HTR-8/SVneo (cell line): ENCODE data around the gene CCHCR1.

Experiments used
- DNase-seq: peaks from one replicate; pipeline ENCODE4 v3.0.0; 2011; ENCODE audit warnings: low spot score, mixed read lengths; ENCODE audit not compliant: insufficient read length
- FAIRE-seq: peaks from 2 replicates; lab custom pipeline; 2011; peaks lifted over from hg19 to GRCh38; lab: Jason Lieb, UNC

Gene CCHCR1

DNA sequence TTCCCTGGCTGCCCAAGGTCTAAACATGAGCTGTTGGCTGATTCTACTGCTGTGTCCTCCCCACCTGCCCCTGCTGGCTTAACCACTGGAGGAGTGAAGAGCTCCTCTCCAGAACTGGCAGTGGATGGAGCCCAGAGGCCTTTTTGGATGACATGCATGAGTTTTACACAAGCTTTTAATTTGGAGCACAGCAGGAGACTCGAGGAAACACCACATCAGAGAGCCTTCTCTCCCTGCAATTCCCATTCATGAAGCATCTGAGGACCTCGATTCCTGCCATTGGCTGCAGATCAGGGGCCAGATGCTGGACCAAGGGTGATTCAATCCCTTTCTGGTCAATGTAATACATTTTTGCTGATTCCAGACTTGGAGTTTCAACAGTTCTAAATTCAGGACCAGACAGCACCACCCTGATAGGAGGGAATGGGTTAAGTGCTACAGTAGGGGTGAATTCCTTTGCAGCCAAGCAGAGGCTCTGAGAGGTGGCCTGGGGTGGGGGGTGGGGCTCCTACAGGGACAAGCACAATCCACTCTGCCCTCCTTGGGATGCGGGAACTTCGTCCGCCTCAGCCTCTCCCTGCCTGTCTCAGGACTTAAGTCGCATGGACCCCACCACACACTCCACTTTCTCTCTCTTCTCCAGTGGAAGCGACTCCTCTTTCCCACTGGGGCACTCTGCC lies 43.6 kb downstream of the CCHCR1 start:
- DNase-seq (peak; percentile 32), FAIRE-seq (no peak)

DNA sequence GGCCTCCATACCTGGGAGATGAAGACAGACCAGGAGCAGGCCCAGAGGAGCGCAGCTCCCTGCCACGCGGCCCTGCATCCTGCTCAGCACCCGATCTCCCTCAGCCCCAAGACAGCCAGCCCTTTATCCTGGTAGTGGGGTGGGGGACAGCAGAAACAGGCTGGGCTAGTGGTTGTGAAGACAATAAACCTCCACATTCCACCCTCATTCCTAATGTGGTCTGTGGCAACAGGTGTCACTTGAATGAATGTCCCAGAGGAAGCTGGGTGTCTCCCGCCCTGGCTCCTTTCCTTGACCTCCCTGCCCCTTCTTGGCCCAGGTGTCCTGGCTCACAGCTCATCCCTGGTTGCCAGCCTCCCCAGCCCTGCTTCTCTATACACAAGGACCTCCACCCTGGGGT lies 45.1 kb downstream of the CCHCR1 start, which contains the start of gene C6orf15:
Gene C6orf15, minus strand, starts transcription at position 98 of the 400 bp plus-strand sequence. Its CDS starts 20 bp downstream, at position 78.
- DNase-seq (no peak), FAIRE-seq (no peak)

DNA sequence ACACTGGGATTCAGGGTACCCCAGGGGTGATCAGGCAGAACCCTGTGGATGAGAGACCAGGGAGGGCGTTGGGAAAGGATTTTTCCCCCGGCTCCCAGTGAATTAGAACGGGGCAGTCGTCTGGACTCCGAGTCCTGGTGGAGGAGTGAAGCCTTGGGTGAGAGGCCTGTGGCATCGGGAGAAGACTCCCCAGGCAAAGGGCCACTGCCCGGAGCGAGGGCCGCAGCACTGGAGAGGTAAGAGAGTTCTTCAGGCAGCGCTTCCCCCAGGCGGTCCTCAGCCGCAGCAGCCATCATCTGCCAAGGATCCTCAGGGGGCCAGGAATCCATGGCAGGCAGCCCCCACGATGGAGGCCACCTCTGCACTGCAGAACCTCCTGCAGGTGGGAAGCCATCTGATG lies 45.9 kb downstream of the CCHCR1 start:
- no peak for FAIRE-seq

DNA sequence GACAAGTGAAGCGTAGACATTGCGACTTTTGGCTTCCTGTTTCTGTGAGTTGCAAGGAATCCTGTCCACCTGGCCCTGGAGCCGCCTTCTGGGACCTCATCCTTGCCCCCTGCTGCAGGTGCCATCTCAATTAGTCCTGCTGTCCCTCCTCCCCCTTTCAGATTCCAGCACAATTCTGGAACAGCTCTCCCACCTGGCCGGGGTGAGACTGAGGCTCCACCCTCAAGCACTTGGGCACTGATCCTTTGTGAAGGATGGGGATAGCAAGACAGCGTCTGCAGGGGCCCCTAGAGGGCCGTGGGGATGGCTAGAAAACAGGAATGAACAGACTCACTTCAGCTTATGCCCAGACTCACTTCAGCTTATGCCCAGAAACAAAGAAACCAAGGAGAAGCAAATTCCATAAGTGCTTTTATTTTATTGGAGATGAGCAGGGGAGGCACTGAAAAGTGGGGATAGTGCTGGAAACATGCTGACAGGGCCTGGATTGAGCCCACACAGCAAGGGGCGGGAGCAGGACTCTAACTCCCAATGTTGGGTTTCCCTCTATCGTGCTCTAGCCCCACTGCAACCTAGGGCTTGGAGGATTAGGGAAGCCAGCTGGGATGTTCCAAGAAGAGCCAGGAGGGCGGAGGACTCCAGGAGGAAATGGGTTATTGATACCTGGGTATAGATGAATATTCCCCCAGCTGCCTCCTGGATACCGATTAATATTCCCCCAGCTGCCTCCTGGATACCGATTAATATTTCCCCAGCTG lies 46.6 kb downstream of the CCHCR1 start:
- DNase-seq (no peak), FAIRE-seq (no peak)

More for the DNA sequence above, 45.9 kb downstream of the CCHCR1 start:
- no peak for DNase-seq

DNA sequence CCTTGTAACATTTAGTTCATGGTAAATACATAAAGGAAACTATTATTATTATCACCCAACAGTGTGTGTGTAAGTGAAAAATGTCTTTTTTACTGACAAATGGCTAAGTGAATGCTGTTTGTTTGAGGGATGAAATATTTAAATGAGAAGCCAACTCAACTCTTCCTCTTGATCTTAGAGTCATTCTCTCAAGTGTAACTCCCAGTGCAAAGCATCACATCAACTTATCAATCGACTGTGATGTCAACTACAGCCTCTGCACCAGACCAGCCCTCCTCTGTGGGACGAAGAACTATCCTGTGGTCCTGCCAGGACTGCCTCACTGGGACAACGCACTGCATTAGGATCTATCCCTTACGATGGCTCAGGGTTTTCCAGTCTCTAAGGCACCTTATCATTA lies 50.5 kb downstream of the CCHCR1 start:
- no peak for DNase-seq
- FAIRE-seq: no peak

DNA sequence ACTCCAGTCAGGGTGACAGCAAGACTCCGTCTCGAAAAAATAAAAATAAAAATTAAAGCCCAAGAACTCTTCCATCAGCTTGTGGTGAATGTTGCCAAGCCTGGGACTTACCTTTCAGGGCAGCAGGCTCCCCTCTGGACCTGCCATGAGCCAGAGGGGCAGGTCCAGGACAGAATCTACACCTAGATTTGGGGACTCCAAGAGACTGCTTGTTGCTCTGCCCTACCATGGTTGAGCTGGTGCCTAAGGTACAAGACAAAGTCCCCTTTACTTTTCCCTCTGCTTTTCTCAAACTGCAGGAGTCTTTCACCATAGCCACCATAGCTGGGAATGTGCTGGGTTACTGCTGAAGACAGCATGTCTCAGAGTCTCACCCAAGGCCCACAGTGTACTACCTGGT lies 54.5 kb downstream of the CCHCR1 start:
- no peak for DNase-seq
- no peak for FAIRE-seq

DNA sequence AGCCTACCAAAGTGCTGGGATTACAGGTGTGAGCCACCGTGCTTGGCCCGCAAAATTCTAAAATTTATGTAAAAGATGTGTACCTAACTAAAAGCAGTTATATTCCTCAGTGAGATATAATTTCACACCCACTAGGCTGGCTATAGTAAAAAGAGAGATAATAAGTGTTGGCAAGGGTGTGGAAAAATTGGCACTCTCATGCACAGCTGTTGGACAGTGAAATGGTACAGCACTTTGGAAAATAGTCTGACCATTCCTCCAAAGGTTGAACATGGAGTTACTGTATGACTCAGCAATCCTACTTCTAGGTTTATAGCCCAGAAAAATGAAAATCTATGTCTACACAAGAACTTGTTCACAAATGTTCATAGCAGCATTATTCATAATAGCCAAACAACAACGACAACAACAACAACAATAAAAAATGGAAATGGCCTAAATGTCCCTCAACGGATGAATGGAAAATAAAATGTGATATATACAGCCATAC lies 59.1 kb downstream of the CCHCR1 start:
- no peak for FAIRE-seq
- DNase-seq: no peak

DNA sequence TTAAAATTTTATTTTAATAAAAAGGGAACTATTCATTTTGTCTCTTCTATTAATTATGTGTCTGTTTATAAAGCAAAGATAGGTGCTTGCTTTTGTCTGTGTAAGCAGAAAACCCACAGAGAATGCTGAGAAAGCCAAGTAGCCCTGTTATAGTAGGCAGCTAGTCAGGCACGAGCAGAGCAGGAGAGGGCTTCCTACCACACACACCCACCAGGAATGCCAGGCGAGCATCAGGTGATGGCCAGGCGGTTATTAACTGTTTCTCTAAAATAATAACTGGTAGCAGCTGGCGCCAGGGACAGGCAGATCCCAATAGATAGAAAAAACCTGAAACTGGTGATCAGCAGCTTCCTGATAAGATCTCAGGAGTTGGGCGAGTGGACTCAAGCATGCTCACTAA lies 60.9 kb downstream of the CCHCR1 start:
- FAIRE-seq (no peak), DNase-seq (no peak)

DNA sequence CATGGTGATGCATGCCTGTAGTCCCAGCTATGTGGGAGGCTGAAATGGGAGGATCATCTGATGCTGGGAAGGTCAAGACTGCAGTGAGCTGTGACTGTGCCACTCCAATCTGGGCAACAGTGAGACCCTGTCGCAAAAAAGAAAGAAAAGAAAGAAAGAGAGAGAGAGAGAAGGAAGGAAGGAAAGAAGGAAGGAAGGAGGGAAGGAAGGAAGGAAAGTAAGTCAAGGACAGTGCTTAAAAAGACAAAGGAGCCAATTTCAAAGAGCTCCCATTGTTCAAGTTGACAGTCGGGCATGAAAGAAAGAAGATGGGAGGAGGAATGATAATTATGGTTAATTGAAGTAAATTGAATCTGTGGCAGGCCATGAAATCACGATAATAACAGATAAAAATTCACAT lies 61.4 kb downstream of the CCHCR1 start:
- no peak for DNase-seq
- no peak for FAIRE-seq

DNA sequence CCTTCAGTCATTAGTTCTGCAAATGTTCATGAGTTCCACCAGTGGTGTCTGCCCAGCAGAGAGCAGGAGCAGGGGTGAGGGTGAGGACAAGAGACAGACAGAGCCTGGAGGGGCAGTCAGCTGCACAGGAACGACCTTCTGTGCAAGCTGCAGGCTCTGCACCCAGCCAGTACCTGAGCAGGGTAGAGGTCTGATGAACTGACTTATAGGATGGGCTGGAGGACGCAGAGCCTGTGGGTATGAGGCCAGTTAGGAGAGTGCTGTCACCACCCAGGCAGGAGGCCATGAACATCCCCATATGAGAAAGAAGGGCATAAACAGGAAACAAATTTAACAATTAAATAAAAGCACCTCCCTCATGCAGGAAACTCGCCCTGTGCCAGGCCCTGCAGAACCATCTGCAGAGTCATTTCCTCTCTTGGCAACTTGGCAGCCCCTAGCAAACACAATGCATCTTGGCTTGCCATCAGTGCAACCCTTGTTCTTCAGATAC lies 63.2 kb downstream of the CCHCR1 start:
- no peak for DNase-seq
- FAIRE-seq: no peak

DNA sequence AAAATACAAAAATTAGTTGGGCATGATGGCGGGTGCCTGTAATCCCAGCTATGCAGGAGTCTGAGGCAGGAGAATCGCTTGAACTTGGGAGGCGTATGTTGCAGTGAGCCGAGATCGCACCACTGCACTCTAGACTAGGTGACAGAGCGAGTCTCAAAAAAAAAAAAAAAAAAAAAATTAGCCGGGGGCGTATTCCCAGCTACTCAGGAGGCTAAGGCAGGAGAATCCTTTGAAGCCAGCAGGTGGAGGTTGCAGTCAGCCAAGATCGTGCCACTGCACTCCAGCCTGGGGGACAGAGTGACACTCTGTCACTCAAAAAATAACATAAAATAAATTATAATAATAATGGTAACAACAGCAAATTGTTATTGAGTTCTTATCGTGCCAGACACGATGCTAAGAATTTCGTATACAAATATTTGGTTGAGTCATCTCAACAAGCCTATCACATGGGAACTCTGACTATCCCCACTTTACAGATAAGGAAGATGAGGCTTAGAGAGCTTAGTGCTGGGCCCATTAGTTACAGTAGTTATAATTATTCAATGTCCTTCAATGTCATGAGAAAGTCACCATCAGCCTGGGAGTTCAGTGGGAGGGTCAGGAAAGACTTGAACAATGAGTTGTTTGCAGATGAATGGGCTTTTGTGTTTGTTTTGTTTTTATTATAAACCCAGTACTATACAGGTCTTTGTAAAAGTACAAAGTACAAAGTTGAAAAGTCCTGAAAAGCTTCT lies 64.7 kb downstream of the CCHCR1 start:
- no peak for FAIRE-seq
- no peak for DNase-seq
